BJ (cell line): ENCODE data around the gene JOSD1. TPM values are rescaled to one million over a fixed set of nuclear protein-coding genes. Genes with fewer than 3 reads are reported as not detected.

ENCODE experiments used
- CTCF ChIA-PET: fragments of 350-600 bp; formaldehyde crosslinking; extraction: SDS; loops from one replicate; lab custom pipeline; 2021; ENCODE audit warnings: antibody characterized with exemption, inconsistent platforms; lab: Yijun Ruan, JAX
- POLR2A ChIA-PET: fragments of 300-600 bp; sonication (Branson Sonifier 250); formaldehyde crosslinking; extraction: SDS; loops from one replicate; lab custom pipeline; 2021; ENCODE audit warnings: antibody characterized with exemption; lab: Charles Lee
- DNase-seq: peaks from one replicate; pipeline ENCODE4 v3.0.0-alpha.2; 2011; ENCODE audit warnings: low read depth
- H3K27me3 ChIP-seq: 2 replicates; pipeline ENCODE4 v1.6.0; 2011; ENCODE audit warnings: low read length; ENCODE audit not compliant: control insufficient read depth, insufficient read depth
- H3K36me3 ChIP-seq: 2 replicates; pipeline ENCODE4 v1.5.1; 2011; ENCODE audit warnings: low read length; ENCODE audit not compliant: control insufficient read depth, insufficient read depth
- H3K4me3 ChIP-seq: 2 replicates; pipeline ENCODE4 v1.5.1; 2011; ENCODE audit warnings: low read depth, mild to moderate bottlenecking, control low read depth, low read length
- polyA plus RNA-seq: library from polyadenylated mRNA; depleted of rRNA; stranded (reverse); fragments of >200 nt; gene quantifications from 2 replicates; pipeline ENCODE4 v1.2.3, GENCODE V29; 2011
- TF ChIP-seq, protein P1 (sequence below): IDR thresholded peaks from 2 replicates; pipeline ENCODE4 v1.5.1; 2011; ENCODE audit warnings: low read depth, mild to moderate bottlenecking, control low read depth, inconsistent platforms, low read length, moderate library complexity; ENCODE audit not compliant: insufficient read depth

JOSD1 gene
- polyA plus RNA-seq, 1 experiment, result 43.6 TPM

DNA sequence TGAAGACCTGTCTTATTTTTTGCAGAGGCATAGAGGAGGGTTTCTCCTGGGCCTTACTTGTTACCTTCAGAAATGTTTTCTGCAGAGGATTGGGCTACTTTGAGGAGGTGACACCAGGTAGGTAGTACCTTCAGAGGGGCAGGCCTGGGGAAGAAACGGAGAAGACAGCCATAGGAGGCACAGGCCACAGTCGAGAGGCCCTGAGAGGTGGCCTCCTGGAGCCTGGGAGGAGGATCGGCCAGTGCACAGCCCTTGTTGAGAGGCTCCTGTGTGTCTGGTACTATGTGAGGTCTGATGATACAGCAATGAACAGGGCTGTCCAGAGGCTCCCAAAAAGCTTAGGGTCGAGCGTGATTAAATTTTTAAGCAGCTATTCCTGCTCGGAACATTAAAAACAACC lies 16.5 kb upstream of the JOSD1 start:
- Histone ChIP-seq H3K27me3 (no peaks in the 10 kb centered on the region), H3K4me3 (no peak overlapping the region), H3K36me3 (peaks cover 23% of the 10 kb centered on the region)
- no peak for DNase-seq
- TF ChIP-seq, protein P1, sequence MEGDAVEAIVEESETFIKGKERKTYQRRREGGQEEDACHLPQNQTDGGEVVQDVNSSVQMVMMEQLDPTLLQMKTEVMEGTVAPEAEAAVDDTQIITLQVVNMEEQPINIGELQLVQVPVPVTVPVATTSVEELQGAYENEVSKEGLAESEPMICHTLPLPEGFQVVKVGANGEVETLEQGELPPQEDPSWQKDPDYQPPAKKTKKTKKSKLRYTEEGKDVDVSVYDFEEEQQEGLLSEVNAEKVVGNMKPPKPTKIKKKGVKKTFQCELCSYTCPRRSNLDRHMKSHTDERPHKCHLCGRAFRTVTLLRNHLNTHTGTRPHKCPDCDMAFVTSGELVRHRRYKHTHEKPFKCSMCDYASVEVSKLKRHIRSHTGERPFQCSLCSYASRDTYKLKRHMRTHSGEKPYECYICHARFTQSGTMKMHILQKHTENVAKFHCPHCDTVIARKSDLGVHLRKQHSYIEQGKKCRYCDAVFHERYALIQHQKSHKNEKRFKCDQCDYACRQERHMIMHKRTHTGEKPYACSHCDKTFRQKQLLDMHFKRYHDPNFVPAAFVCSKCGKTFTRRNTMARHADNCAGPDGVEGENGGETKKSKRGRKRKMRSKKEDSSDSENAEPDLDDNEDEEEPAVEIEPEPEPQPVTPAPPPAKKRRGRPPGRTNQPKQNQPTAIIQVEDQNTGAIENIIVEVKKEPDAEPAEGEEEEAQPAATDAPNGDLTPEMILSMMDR, result no peak
- POLR2A ChIA-PET, result interaction anchor here (0.6 kb wide), 1 partner anchor 215 kb away, joined by 3 read pairs; no protein-coding TSS in a partner anchor
- CTCF ChIA-PET, result interaction anchor here (1.6 to 3.2 kb wide), 5 partner anchors 10 to 35 kb away, joined by 6 to 21 read pairs (median 7); partner anchors contain the start of genes GTPBP1 and TOMM22

DNA sequence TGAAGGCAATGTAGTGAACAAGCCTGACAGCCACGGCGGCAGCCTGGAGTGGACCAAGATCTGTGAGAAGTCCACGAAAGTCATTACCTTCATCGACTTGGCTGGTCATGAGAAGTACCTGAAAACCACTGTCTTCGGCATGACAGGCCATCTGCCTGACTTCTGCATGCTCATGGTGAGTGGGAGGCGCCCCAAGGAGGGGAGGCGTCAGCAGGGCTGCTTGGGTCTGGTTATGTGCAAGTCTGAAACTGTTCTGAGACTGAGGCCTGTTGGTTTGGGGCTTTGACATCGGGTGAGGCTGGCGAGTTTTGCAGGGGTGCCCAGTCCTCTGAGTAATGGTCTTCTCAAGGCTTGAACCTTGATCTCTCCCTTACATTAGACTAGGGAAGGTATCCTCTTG lies 16.1 kb upstream of the JOSD1 start:
- POLR2A ChIA-PET, result no interaction called here
- H3K36me3 ChIP-seq, result peaks cover 23% of the 10 kb centered on the region
- TF ChIP-seq, protein P1, result no peak
- CTCF ChIA-PET, result interaction anchor here (3.0 to 3.2 kb wide), 2 partner anchors 10 to 17 kb away, joined by 17 to 21 read pairs; partner anchors contain the start of gene GTPBP1
- no peaks in the 10 kb centered on the region for H3K27me3 ChIP-seq
- no peak for DNase-seq
- no peak overlapping the region for H3K4me3 ChIP-seq

DNA sequence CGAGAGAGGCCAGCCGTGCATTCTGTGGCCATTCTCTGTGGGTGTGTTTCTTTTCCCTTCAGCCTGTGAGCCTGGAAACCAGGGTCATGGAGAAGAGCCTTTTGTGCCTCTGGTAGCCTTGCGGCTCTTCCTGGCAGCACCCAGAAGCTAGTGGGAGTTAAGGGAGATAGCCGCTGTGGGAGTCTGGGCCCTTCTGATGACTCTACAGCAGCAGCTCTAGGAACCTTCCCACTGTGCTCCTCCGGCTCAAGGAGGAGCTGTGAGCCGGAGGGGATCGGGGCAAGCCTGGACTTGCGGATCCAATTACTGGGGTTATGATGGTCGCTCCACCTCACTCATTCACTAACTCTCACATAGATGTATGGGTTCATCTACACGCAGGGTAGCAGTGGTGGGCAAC lies 15.5 kb upstream of the JOSD1 start:
- peaks cover 20% of the 10 kb centered on the region for H3K36me3 ChIP-seq
- TF ChIP-seq, protein P1, result no peak
- H3K4me3 ChIP-seq, result no peak overlapping the region
- no peaks in the 10 kb centered on the region for H3K27me3 ChIP-seq
- DNase-seq, result no peak
- ChIA-PET CTCF (interaction anchor here (2.5 to 3.2 kb wide), 3 partner anchors 9 to 17 kb away, joined by 9 to 21 read pairs (median 17); partner anchors contain the start of gene GTPBP1), POLR2A (no interaction called here)

DNA sequence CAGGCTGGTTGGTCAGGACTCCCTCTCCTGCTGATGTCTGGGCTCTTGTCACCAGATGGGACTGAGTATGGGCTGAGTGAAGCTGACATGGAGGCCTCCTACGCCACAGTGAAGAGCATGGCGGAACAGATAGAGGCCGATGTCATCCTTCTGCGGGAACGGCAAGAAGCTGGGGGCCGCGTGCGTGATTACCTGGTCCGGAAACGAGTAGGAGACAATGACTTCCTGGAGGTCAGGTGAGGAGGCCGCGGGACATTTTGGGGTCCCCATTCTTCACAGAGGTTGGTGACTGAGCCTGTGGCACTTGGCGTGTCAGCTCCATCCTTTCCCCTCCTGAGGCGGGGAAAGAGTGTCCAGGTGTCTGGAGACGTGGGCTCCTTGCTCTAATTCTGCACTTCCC lies 15.1 kb upstream of the JOSD1 start:
- peaks cover 20% of the 10 kb centered on the region for H3K36me3 ChIP-seq
- no peaks in the 10 kb centered on the region for H3K27me3 ChIP-seq
- POLR2A ChIA-PET, result no interaction called here
- DNase-seq, result no peak
- no peak overlapping the region for H3K4me3 ChIP-seq
- TF ChIP-seq, protein P1, result no peak
- CTCF ChIA-PET, result interaction anchor here (2.5 kb wide), 1 partner anchor 9 kb away, joined by 9 read pairs; no protein-coding TSS in a partner anchor

GRCh38 chr22:38715176-38715764 lies 14.5 kb upstream of the JOSD1 start:
- H3K36me3 ChIP-seq, result peaks cover 19% of the 10 kb centered on the region
- H3K27me3 ChIP-seq, result no peaks in the 10 kb centered on the region
- H3K4me3 ChIP-seq, result no peak overlapping the region
- DNase-seq, result no peak
- ChIA-PET CTCF (interaction anchor here (0.7 to 2.5 kb wide), 3 partner anchors 8 to 53 kb away, joined by 3 to 9 read pairs (median 3); no protein-coding TSS in a partner anchor), POLR2A (no interaction called here)
- TF ChIP-seq, protein P1, result no peak
